A673 (cell line): Measurements from ENCODE around the gene BTN3A1.

Experiments used
- CTCF ChIP-seq: fragments of 300-800, 200-600 bp; sonication (generic); conservative IDR thresholded peaks from 2 replicates; pipeline ENCODE4 v1.5.1; 2017; ENCODE audit warnings: low read depth, mild to moderate bottlenecking, antibody characterized with exemption, low read length, moderate library complexity, mixed read lengths
- EZH2 ChIP-seq: fragments of 200-600 bp; sonication (generic); IDR thresholded peaks from 2 replicates; pipeline ENCODE4 v1.6.1; 2017; ENCODE audit warnings: borderline replicate concordance, low read depth, mild to moderate bottlenecking, mixed read lengths, antibody characterized with exemption, low read length; ENCODE audit not compliant: poor library complexity, severe bottlenecking

- no peak for TF ChIP-seq CTCF
- TF ChIP-seq EZH2: no peak
Measured at GRCh38 chr6:26354162-26354561, 47.9 kb upstream of the BTN3A1 start.
